ENCODE results near the gene CIRBP. TPM values are rescaled to one million over a fixed set of nuclear protein-coding genes. Genes with fewer than 3 reads are reported as not detected.

CIRBP gene
- total RNA-seq, 4 donors from 2014 or later: 389 to 640 (median 576) TPM

GRCh38 chr19:1240925-1241324 is 28.2 kb upstream of the CIRBP start:
- no peaks in the 10 kb centered on the region for H3K9me3 ChIP-seq
- 66 to 67% methylated on average over 9 to 15 of the region's 15 CpGs for WGBS, 2 donors
- H3K27me3 ChIP-seq: no peaks in the 10 kb centered on the region
- peaks cover 0 to 3% (median 0%) of the 10 kb centered on the region in 3 donors for H3K36me3 ChIP-seq
- H3K4me3 ChIP-seq: peak overlapping the region in 1 of 4 donors; percentile 94
- H3K4me1 ChIP-seq: peaks cover 5 to 91% (median 57%) of the 10 kb centered on the region in 4 donors
- H3K27ac ChIP-seq: peak overlapping the region; percentile 95 to 99 (median 98)
- no peak for TF ChIP-seq POLR2A (IDR thresholded peaks at IDR 0.05)
- no peak for DNase-seq (ENCODE audit: low spot score in 2 of 2)

GRCh38 chr19:1241417-1242095 is 27.6 kb upstream of the CIRBP start, which contains the start of gene ATP5F1D:
TSS of gene ATP5F1D (plus strand) at chr19:1241751. CDS start at chr19:1241851, 100 bp downstream.
- Histone ChIP-seq H3K27me3 (no peaks in the 10 kb centered on the region), H3K4me1 (peaks cover 5 to 91% (median 58%) of the 10 kb centered on the region in 4 donors), H3K9me3 (no peaks in the 10 kb centered on the region), H3K4me3 (peak within 1 kb of the TSS; percentile 68 to 94 (median 84)), H3K36me3 (peaks cover 0 to 3% (median 0%) of the 10 kb centered on the region in 3 donors), H3K27ac (peak within 1 kb of the TSS; percentile 95 to 99 (median 98))
- DNase-seq (ENCODE audit: low spot score in 2 of 2): peak; percentile 84 to 86
- TF ChIP-seq CTCF (IDR thresholded peaks at IDR 0.05) (peak in 1 of 5 experiments; percentile 44), EP300 (IDR thresholded peaks at IDR 0.05) (peak; percentile 91 to 93), POLR2A (IDR thresholded peaks at IDR 0.05) (peak in 1 of 2 donors; percentile 86)
- WGBS, 2 donors: 0 to 1% methylated on average over 50 to 62 of the region's 79 CpGs

- H3K4me1 ChIP-seq: peaks cover 5 to 89% (median 50%) of the 10 kb centered on the region in 4 donors
- peak overlapping the region; percentile 90 to 99 (median 99) for H3K27ac ChIP-seq
- peaks cover 0 to 3% (median 0%) of the 10 kb centered on the region in 3 donors for H3K36me3 ChIP-seq
- no peaks in the 10 kb centered on the region for H3K9me3 ChIP-seq
- TF ChIP-seq EP300 (IDR thresholded peaks at IDR 0.05): peak in 1 of 2 donors; percentile 53
- no peak for TF ChIP-seq POLR2A (IDR thresholded peaks at IDR 0.05)
- TF ChIP-seq CTCF (IDR thresholded peaks at IDR 0.05): peak; percentile 96 to 100 (median 97)
- no peaks in the 10 kb centered on the region for H3K27me3 ChIP-seq
- WGBS, 2 donors: 36 to 44% methylated on average over 8 to 33 of the region's 33 CpGs
- peak in 1 of 2 donors; percentile 75 for DNase-seq (ENCODE audit: low spot score in 2 of 2)
- H3K4me3 ChIP-seq: peak overlapping the region in 3 of 4 donors; percentile 9 to 19 (median 14)
Observed at GRCh38 chr19:1243768-1244692, 25.1 kb upstream of the CIRBP start.

- WGBS, 2 donors: 18 to 25% methylated on average over 10 to 18 of the region's 31 CpGs
- H3K9me3 ChIP-seq: no peaks in the 10 kb centered on the region
- no peak for TF ChIP-seq CTCF (IDR thresholded peaks at IDR 0.05)
- TF ChIP-seq POLR2A (IDR thresholded peaks at IDR 0.05): no peak
- peak in 1 of 2 donors; percentile 32 for TF ChIP-seq EP300 (IDR thresholded peaks at IDR 0.05)
- DNase-seq (ENCODE audit: low spot score in 2 of 2): no peak
- H3K4me3 ChIP-seq: peak overlapping the region in 3 of 4 donors; percentile 9 to 19 (median 14)
- H3K27me3 ChIP-seq: no peaks in the 10 kb centered on the region
- H3K27ac ChIP-seq: peak overlapping the region; percentile 90 to 99 (median 99)
- peaks cover 5 to 81% (median 49%) of the 10 kb centered on the region in 4 donors for H3K4me1 ChIP-seq
- H3K36me3 ChIP-seq: peaks cover 0 to 3% (median 0%) of the 10 kb centered on the region in 3 donors
Observed at GRCh38 chr19:1244693-1245451, 24.3 kb upstream of the CIRBP start.
